ENCODE results near the gene ATAD3C. TPM values are rescaled to one million over a fixed set of nuclear protein-coding genes. Genes with fewer than 3 reads are reported as not detected.
A peak's percentile ranks its signal among the peaks of the same experiment; 100 is the strongest.

Gene ATAD3C
- polyA plus RNA-seq, 2 of the 4 experiments (the other 2 are of a cell fraction), result not detected

DNA sequence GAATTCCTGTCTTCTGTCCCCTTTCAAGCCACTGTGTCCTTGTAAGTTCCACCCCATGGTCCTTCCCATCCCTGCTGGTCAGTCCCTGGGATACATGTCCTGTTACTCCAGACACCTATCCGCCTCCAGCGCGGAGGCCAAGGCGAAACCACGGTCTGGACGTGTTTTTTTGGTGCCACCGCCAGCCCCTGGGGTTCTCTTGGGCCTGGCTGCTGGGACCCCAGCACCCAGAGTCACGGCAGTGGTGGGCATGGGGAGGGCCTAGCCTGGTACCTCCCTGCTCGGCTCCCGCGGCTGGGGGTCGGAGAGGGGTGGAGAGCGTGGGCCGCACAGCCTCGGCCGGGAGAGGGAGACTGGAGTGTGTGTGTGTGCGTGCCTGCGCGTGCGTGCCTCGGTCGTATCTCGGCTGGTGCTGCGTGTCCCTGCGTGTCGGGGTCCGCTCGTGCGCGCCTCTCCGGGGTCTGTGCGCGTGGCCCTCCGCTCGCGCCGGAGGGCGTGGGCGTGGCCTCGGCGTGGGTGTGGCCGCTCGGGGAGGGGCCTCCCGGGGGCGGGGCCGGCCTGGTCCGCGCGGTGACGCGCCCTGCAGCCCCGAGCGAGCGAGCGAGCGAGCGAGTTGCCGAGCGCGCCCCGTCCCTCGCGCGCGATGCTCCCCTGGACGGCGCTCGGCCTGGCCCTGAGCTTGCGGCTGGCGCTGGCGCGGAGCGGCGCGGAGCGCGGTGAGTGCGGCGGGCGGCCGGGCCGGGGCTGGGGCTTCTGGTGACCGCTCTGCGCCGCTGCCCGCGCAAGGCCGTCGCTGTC is 14.2 kb upstream of the ATAD3C start, which contains the start of gene VWA1:
TSS of gene VWA1 (plus strand) at position 585 of the 798 bp plus-strand sequence. CDS start at position 644, 59 bp downstream.
- H3K9me3 ChIP-seq, result no peaks in the 10 kb centered on the region
- CTCF ChIA-PET, result interaction anchor here (0.8 to 4.2 kb wide), 2 partner anchors 11 to 70 kb away, joined by 3 to 16 read pairs; no protein-coding TSS in a partner anchor
- TF ChIP-seq RCOR1 (IDR thresholded peaks at IDR 0.05; ENCODE audit: low read depth, low read length), result no peak
- TF ChIP-seq JUN (IDR thresholded peaks at IDR 0.05), result 0 out of 5 replicates have a peak, but pooled peaks of 1 of the 2 experiments have one; percentile 38
- peak; percentile 41 for TF ChIP-seq POLR2A (IDR thresholded peaks at IDR 0.05; ENCODE audit: low read length)
- TF ChIP-seq, protein P1, sequence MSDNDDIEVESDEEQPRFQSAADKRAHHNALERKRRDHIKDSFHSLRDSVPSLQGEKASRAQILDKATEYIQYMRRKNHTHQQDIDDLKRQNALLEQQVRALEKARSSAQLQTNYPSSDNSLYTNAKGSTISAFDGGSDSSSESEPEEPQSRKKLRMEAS (IDR thresholded peaks at IDR 0.05), result 0 out of 2 replicates have a peak, but pooled peaks have one; percentile 15
- ATAC-seq, result peak; percentile 39 to 40
- H3K27ac ChIP-seq, result peak within 1 kb of the TSS; percentile 74 to 94
- WGBS (ENCODE audit: missing lambda C conversion rate), result 39% methylated on average over 21 of the region's 89 CpGs
- peak in 1 of 2 experiments; percentile 48 for DNase-seq (ENCODE audit: low read depth in 1 of 2, low spot score in 1 of 2)
- peak within 1 kb of the TSS; percentile 98 for H3K4me2 ChIP-seq
- H3K4me3 ChIP-seq, result peak within 1 kb of the TSS; percentile 67
- peaks cover 53% of the 10 kb centered on the region for H3K4me1 ChIP-seq
- POLR2A ChIA-PET, result no interaction called here
- no peak for FAIRE-seq

DNA sequence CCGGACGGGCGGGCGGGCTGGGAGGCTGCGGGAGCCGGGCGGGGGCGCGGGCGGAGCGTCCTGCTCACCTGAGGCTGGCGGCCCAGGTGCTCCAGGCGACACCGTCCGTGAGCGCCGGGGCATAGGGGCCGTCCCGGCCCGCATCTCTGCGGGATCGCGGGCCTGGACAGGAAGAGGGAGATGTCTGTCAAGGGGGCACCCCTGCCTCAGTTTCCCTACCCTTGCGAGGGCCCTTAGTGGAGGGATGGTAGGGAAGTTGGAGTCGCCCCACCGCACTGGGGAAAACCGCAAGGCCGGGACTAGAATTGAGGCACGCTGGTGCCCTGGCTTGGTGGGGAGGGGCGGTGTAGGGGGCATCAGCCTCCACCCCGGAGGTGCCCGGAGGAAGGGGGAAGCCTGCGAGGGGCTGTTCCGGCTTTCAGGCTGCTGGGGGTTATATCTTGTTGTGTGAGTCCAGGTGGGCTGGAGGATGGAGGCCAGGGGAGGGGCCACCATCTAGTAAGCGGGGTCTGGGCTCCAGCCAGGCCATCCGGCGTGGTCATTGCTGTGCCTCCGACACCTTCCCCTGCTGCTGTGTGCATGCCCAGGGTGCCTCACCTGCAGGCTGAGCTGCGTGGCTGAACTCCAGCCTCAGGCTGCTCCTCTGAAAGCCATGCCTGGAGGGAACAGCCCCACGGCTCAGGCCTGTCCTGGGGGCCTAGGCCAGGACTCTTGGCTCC is 13.4 kb upstream of the ATAD3C start:
- Histone ChIP-seq H3K4me1 (peaks cover 51% of the 10 kb centered on the region), H3K27ac (peak overlapping the region; percentile 74 to 94), H3K4me3 (peak overlapping the region; percentile 67), H3K4me2 (peak overlapping the region; percentile 98), H3K9me3 (no peaks in the 10 kb centered on the region)
- ChIA-PET POLR2A (no interaction called here), CTCF (interaction anchor here (0.9 to 8.5 kb wide), 2 partner anchors 34 to 66 kb away, joined by 3 to 162 read pairs; no protein-coding TSS in a partner anchor)
- no peak for DNase-seq (ENCODE audit: low read depth in 1 of 2, low spot score in 1 of 2)
- no peak for ATAC-seq
- FAIRE-seq, result no peak
- 78% methylated on average over 7 of the region's 40 CpGs for WGBS (ENCODE audit: missing lambda C conversion rate)
- TF ChIP-seq CHD4 (IDR thresholded peaks at IDR 0.05; ENCODE audit: borderline replicate concordance), result no peak
- 0 out of 5 replicates have a peak, but pooled peaks of 1 of the 2 experiments have one; percentile 0 for TF ChIP-seq JUN (IDR thresholded peaks at IDR 0.05)

- DNase-seq (ENCODE audit: low read depth in 1 of 2, low spot score in 1 of 2), result no peak
- H3K4me1 ChIP-seq, result peaks cover 52% of the 10 kb centered on the region
Observed at GRCh38 chr1:1436630-1437032, 12.9 kb upstream of the ATAD3C start.

GRCh38 chr1:1437033-1437903 is 12.2 kb upstream of the ATAD3C start:
- no peak for DNase-seq (ENCODE audit: low read depth in 1 of 2, low spot score in 1 of 2)
- Histone ChIP-seq H3K4me2 (peak overlapping the region; percentile 77), H3K9me3 (no peaks in the 10 kb centered on the region), H3K4me3 (0 out of 3 replicates have a peak overlapping the region, but pooled peaks have one; percentile 5), H3K4me1 (peaks cover 45% of the 10 kb centered on the region), H3K27ac (peak overlapping the region; percentile 71 to 83)
- FAIRE-seq, result no peak
- 73% methylated on average over 8 of the region's 31 CpGs for WGBS (ENCODE audit: missing lambda C conversion rate)
- ChIA-PET CTCF (interaction anchor here (0.7 to 8.5 kb wide), 4 partner anchors 8 to 65 kb away, joined by 3 to 162 read pairs (median 10); no protein-coding TSS in a partner anchor), POLR2A (no interaction called here)
- TF ChIP-seq CBX8 (IDR thresholded peaks at IDR 0.05) (no peak), BHLHE40 (IDR thresholded peaks at IDR 0.05; ENCODE audit: low read depth, low read length) (no peak), HES2 (IDR thresholded peaks at IDR 0.05) (no peak), SMC3 (IDR thresholded peaks at IDR 0.05) (no peak), RFX5 (IDR thresholded peaks at IDR 0.05) (no peak), KDM5A (IDR thresholded peaks at IDR 0.05) (no peak)
- TF ChIP-seq, protein P1 (IDR thresholded peaks at IDR 0.05), result no peak
- TF ChIP-seq, protein P2, sequence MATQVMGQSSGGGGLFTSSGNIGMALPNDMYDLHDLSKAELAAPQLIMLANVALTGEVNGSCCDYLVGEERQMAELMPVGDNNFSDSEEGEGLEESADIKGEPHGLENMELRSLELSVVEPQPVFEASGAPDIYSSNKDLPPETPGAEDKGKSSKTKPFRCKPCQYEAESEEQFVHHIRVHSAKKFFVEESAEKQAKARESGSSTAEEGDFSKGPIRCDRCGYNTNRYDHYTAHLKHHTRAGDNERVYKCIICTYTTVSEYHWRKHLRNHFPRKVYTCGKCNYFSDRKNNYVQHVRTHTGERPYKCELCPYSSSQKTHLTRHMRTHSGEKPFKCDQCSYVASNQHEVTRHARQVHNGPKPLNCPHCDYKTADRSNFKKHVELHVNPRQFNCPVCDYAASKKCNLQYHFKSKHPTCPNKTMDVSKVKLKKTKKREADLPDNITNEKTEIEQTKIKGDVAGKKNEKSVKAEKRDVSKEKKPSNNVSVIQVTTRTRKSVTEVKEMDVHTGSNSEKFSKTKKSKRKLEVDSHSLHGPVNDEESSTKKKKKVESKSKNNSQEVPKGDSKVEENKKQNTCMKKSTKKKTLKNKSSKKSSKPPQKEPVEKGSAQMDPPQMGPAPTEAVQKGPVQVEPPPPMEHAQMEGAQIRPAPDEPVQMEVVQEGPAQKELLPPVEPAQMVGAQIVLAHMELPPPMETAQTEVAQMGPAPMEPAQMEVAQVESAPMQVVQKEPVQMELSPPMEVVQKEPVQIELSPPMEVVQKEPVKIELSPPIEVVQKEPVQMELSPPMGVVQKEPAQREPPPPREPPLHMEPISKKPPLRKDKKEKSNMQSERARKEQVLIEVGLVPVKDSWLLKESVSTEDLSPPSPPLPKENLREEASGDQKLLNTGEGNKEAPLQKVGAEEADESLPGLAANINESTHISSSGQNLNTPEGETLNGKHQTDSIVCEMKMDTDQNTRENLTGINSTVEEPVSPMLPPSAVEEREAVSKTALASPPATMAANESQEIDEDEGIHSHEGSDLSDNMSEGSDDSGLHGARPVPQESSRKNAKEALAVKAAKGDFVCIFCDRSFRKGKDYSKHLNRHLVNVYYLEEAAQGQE (IDR thresholded peaks at IDR 0.05), result no peak
- TF ChIP-seq, protein P3, sequence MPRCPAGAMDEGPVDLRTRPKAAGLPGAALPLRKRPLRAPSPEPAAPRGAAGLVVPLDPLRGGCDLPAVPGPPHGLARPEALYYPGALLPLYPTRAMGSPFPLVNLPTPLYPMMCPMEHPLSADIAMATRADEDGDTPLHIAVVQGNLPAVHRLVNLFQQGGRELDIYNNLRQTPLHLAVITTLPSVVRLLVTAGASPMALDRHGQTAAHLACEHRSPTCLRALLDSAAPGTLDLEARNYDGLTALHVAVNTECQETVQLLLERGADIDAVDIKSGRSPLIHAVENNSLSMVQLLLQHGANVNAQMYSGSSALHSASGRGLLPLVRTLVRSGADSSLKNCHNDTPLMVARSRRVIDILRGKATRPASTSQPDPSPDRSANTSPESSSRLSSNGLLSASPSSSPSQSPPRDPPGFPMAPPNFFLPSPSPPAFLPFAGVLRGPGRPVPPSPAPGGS (IDR thresholded peaks at IDR 0.05), result no peak
- no peak for ATAC-seq

More at GRCh38 chr1:1436630-1437032, 12.9 kb upstream of the ATAD3C start:
- H3K9me3 ChIP-seq, result no peaks in the 10 kb centered on the region
- peak overlapping the region in 1 of 2 experiments; percentile 94; a peak in 1 of 6 replicates for H3K27ac ChIP-seq
- ATAC-seq (no peak), FAIRE-seq (no peak)
- no peak overlapping the region for H3K4me3 ChIP-seq
- 91% methylated on average over 2 of the region's 7 CpGs for WGBS (ENCODE audit: missing lambda C conversion rate)
- peak overlapping the region; percentile 98; the same call in 2 of the 3 replicates for H3K4me2 ChIP-seq
- TF ChIP-seq RAD21 (conservative IDR thresholded peaks at IDR 0.05 in 1 of 2, IDR thresholded peaks at IDR 0.05 in 1 of 2) (no peak), CEBPB (IDR thresholded peaks at IDR 0.05) (no peak)
- TF ChIP-seq, protein P4, sequence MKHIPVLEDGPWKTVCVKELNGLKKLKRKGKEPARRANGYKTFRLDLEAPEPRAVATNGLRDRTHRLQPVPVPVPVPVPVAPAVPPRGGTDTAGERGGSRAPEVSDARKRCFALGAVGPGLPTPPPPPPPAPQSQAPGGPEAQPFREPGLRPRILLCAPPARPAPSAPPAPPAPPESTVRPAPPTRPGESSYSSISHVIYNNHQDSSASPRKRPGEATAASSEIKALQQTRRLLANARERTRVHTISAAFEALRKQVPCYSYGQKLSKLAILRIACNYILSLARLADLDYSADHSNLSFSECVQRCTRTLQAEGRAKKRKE (CRISPR knock-in tag; IDR thresholded peaks at IDR 0.05; ENCODE audit: low read depth), result no peak
- ChIA-PET CTCF (interaction anchor here (0.7 to 8.5 kb wide), 5 partner anchors 8 to 66 kb away, joined by 3 to 162 read pairs (median 7); no protein-coding TSS in a partner anchor), POLR2A (no interaction called here)

All from A549 (cell line).